Measurements from ENCODE around the gene ZNF324B.
"Not testable (repeated sequence)": the region's sequence is repeated elsewhere in the genome, so short reads cannot be mapped to it uniquely, and the experiment has no call there.

The ZNF324B gene

DNA sequence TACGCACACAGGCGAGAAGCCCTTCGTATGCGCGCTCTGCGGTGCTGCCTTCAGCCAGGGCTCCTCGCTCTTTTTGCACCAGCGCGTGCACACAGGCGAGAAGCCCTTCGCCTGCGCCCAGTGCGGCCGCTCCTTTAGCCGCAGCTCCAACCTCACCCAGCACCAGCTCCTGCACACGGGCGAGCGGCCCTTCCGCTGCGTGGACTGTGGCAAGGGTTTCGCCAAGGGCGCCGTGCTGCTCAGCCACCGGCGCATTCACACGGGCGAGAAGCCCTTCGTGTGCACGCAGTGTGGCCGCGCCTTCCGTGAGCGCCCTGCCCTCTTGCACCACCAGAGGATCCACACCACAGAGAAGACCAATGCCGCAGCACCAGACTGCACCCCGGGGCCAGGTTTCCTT lies 4.7 kb downstream of the ZNF324B start:
- DNase-seq: no peak

DNA sequence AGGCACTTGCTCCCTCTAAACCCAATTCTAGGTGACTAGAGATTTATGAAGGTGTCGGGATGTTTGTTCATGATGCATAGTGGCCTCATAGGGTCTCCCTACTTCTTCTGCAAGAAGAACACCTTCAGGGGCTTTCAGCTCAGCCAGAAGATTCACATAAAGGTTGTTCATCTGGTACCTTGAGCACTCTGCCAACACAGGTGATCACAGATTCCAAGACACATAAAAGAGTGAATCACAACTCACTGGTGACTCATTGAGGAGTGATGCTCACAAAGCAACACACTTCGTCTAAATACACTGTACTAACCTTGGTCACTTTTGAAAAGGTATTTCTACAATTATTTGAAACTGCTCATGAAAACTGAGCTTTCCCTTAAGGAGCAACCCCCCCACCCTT lies 8.6 kb downstream of the ZNF324B start:
- DNase-seq: no peak

DNA sequence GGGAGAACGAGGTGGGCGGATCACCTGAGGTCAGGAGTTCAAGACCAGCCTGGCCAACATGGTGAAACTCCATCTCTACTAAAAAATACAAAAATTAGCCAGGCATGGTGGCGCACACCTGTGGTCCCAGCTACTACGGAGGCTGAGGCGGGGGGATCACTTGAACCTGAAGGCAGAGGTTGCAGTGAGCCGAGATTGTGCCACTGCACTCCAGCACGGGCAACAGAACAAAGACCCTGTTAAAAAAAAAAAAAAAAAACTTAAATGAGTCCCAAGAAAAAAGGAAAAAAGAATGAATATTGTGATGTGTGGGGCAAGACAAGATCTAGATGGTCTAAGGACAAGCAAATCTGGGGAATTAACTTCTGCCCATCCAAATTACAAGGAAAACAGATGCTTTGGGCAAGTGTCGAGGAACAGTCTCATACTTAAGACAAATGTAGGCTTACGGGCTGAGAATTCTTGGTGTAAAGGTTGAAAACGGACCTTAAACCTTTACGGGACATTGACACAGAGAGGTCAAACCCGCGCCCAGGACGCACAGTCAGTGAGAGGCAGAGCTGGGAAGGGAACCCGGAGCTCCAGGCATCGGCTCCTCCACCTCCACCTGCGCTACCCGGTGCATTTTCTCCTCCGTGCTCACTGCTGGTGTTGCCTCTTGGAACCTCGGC lies 14.8 kb downstream of the ZNF324B start:
- DNase-seq: no peak

DNA sequence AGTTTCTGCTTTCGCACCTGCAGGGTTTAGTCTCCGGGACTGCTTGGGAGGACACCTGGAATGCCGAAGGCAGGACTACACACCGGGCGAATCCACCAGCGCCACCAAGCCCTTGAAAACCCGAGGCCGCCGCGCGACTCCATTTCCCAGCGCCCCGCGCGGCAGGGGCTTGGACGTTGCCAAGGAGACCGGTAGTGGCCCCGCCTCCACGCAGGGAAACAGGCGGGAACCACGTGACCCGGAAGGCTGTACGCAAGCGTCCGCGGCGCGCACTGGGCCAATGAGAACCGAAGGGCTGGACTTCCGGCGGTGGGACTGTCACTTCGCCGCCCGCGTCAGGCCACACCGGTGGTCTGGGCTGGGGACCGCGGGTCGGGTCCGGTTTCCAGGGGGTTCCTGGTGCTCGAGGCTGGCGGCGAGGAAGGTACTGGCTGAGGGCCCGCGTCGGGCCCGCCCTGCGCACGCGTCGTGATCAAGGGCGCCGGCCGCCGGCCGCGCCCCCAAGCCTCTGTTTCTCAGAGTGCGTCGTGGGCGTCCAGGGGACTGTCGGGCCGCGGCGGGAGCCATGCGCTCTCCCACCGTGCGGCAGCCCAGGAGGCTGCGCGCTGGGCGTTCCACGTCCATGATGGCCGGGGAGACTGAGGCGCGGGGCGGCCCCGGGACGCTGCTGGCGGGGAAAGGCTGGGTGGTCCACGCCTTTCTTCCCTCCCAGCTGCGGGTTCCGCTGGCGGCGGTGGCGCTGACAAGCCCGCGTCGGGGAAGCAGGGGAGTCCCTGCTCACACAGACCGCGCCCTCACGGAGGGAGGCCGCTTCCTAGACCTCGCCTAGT lies 15.6 kb downstream of the ZNF324B start, which contains the start of gene ZNF324:
TSS of gene ZNF324 (plus strand) at position 321 of the 830 bp plus-strand sequence. CDS start 2,106 bp downstream, outside the sequence.
- peak; percentile 97 for DNase-seq

DNA sequence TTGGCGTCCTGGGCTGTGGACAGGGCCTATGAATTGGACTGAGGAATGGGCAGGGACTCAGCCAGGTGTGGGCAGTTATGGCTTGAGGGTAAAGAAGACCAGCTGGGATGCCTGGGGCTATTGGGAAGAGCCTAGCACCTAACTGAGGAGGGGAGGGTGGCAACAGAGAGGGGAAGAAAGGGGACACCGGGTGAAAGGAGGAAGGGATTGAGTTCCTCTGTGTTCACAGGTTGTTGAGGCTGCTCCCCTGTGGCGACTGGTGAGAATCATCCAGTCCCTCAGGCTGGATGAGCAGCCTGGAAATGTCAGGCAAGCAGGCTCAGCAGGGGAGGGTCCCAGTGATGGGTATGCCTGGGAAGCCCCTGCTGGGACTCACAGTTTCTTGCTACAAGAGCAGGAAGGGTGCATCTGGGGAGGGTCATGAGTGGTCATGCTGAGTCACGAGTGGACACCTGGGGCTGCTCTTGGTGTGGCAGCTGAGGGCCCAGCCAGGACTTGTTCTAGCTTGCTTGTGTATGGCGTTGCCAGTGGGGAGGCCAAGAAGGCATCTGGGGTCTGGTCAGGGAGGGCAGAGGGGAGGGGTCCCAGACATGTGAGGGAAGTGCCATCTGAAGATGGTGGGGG lies 16.9 kb downstream of the ZNF324B start:
- DNase-seq: no peak

DNA sequence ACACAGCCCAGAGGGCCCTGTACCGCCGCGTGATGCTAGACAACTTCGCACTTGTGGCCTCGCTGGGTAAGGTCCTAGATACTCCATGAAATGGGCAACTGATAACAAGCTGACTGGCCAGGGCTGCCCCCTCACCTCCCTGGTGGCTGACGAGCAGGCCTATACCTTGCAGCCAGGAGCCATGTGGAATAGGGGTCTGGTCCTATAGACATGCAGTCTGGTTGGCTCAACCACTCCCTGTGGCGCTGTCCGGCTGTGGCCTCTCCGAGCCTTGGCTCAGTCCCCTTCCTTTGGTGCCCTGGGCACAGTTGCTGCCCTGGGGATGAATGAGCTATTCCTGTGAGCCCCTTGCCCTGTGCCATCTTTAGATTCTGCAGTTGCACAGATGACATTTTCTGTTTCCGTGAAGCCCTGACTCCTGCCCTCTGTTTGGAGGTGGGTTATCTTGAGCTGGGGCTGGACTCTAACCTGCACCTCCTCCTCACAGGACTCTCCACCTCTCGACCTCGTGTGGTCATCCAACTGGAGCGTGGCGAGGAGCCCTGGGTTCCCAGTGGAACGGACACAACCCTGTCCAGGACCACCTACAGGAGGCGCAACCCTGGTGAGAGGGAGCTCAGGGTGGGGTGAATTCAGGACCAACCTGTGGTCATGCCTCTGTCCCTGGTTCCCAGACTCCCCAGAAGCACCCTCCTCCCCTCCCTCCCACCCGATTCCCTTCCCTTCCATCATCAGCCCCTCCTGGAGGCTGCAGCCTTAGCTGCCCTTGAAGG lies 18.0 kb downstream of the ZNF324B start:
- no peak for DNase-seq

DNA sequence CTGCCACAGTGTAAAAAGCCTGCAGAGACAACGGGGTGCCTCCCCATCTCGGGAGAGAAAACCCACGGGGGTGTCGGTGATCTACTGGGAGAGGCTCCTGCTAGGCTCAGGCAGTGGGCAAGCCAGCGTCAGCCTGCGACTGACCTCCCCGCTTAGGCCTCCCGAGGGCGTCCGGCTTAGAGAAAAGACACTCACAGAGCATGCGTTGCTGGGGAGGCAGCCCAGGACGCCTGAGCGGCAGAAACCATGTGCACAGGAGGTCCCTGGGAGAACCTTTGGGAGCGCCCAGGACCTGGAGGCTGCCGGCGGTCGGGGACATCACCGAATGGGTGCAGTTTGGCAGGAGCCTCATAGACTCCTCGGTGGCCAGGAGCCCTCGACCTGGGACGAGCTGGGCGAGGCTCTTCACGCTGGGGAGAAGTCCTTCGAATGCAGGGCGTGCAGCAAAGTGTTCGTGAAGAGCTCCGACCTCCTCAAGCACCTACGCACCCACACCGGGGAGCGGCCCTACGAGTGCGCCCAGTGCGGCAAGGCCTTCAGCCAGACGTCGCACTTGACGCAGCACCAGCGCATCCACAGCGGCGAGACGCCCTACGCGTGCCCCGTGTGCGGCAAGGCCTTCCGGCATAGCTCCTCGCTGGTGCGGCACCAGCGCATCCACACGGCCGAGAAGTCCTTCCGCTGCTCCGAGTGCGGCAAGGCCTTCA lies 19.6 kb downstream of the ZNF324B start:
- DNase-seq: not testable (repeated sequence)

DNA sequence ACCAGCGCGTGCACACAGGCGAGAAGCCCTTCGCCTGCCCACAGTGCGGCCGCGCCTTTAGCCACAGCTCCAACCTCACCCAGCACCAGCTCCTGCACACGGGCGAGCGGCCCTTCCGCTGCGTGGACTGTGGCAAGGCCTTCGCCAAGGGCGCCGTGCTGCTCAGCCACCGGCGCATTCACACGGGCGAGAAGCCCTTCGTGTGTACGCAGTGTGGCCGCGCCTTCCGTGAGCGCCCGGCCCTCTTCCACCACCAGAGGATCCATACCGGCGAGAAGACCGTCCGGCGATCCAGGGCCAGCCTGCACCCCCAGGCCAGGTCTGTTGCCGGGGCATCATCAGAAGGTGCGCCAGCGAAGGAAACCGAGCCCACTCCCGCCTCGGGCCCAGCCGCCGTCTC lies 20.3 kb downstream of the ZNF324B start:
- no peak for DNase-seq

DNA sequence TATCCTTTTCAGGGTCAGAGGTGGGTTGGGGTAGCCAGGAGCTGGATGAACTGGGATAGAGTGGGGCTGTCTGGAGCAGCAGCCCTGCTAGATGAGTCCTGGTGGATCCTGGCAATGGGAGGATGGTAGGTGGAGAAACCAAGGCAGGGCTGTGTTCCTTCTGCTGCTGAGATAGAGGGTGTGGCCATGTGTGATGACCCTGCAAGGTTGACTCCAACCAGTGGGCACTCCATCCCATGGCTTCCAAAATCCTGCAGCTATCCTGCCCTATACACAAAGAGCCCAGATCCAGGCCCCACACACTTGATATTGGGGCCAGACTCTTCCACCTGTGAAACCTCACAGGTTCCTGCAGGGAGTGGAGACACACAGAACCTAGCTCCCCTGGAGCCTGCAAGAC lies 22.4 kb downstream of the ZNF324B start:
- DNase-seq: no peak

DNA sequence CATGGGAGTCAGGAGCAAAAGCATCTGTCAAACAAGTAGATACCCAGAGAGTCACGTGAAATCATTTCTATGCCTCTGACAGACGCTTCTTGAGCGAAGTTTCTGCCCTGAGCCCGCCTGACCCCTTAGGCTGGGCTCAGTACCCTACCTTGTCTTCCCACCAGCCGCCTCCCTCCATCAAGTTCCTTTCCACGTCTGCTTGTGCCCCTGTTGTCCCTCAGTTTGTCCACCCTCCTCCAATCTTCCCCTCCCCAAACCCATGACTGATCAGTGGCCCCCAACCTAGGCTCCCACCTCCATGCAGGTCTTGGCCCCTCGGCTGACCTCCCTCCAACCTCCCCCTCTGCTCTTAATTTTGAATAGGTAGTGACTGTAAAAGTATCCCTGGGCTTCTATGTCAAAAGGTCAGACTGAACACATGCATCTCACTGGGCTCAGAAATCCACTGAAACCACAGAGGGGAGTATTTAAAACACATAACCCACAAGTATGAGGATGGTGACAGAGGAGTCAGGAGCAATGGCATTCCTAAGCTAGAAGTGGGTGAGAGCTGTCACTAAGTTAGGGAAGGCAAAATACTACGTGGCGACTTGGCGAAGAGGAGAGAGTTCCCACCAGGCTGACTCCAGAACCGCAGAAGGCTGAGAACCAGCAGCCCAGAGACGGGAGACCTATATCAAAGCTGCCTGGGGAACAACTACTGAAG lies 23.0 kb downstream of the ZNF324B start:
- DNase-seq: no peak

DNA sequence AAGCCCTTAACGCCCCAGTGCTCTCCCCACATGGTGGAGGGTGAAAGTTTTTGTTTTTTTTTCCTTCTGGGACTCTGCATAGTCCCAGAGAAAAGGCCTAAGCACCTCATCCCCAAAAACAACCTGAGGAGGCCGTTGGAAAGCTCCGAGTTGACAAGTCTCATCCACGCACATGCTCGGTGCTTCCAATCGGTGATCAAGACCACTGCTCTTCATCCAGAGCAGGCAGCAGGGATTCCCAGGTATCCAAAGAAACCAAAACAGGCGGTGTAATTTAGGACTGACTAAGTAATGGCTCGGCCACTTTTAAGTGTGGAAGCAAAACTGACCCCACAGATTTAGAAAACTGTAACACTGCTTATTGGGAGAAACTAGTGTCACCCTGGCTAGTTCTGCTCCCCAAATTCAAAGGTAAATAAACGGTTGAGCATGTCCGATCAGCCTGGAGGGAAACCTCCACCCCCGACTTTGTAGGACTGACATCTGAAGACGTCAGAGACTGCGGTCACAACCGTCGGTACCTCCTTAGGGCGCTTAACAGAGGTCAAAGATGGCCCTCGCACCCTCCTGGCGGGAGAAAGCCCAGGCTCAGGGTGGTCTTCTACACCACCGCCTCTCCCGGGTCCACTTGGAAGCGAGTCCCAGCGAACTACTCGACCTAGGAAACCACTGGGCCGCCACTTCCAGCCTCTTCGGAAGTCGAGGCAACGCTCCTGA lies 23.7 kb downstream of the ZNF324B start:
- DNase-seq: no peak

DNA sequence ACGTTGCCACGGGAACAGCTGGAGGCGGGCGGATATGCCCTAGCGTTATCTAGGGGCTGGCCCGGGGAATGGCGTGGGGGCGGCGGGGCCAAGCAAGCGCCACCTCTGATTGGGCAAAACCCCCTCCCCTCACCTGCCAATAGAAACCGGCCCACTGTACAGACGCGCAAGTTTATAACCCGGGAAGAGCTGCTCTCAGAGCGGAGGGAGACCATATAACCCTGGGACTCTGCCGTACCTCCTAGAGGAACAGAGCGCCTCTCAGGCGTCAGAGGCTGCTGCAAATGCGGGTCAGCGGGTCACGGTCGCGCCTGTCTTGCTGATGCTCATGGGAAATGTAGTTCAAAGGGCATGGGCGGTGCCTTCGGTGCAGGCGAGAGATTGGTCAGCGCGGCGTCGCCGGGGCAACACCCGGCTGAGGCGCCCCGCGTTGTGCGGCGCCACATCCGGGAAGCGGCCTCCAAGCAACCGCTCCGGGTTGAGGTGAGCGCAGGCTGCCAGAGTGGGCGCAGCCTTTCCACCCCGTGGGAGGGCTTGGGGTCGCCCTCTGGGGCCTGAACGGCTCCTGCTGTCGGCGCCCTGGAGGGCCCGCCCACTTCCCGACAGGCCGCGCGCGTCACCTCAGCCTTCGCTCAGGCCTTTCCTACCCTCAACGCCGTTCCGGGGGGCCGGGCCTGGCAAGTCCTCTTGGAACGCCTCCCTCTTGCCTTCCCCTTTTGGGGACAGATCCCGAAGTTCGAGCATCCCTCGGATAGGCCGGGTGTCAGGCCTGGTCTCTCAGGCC lies 24.5 kb downstream of the ZNF324B start, which contains the start of gene ZNF446:
TSS of gene ZNF446 (plus strand) at position 639 of the 784 bp plus-strand sequence. CDS start 867 bp downstream, outside the sequence.
- DNase-seq: peak; percentile 91

DNA sequence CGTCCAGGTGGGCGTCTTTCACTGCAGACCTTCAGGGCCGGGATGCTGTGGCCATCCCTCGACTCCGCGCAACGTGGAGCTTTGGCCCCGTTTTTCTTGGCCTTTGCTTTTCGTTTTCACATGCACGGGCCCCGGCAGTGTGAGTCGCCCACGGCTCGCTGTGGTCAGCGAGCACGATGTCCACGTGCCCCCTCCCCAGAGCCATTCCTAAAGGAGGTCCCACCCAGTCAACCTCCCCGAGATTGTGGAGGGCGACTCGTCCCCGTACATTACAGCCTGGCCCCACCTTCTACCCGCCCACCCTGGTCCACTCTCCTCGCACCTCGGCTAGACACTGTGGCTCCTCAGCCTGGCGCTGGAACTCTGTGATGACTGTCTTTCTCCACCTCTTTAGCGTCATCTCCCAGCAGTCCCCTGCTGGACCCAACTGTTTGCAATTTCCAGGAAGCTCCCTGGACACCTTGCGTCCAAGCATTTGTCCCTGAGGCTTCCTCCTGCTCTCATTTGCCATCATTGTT lies 25.1 kb downstream of the ZNF324B start:
- no peak for DNase-seq

DNA sequence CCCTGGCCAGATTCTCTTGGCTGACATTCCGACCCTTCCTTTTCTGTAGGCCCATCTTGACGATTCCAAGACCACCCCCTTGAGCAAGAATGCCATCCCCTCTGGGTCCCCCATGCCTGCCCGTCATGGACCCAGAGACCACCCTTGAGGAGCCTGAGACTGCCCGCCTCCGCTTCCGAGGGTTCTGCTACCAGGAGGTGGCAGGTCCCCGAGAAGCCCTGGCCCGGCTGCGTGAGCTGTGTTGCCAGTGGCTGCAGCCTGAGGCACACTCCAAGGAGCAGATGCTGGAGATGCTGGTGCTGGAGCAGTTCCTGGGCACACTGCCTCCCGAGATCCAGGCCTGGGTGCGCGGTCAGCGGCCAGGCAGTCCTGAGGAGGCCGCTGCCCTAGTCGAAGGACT lies 25.7 kb downstream of the ZNF324B start:
- DNase-seq: no peak

DNA sequence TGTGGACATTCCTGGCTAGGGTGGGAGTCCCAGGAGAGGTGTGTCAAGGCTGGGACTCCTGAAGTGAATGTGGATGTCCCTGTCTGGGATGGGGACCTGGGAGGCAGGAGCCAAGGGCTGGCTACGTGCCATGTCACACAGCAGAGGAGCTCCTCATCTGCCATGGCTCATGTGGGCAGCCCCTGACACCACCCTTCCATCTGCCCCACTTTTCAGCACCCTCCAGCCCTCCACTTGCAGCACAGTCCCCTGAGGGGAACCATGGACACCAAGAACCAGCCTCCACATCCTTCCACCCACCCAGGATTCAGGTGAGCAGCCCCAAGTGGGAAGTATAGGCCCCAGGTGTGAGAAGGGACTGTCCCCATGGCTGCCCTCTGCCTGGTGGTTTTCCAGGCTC lies 26.4 kb downstream of the ZNF324B start:
- DNase-seq: no peak

DNA sequence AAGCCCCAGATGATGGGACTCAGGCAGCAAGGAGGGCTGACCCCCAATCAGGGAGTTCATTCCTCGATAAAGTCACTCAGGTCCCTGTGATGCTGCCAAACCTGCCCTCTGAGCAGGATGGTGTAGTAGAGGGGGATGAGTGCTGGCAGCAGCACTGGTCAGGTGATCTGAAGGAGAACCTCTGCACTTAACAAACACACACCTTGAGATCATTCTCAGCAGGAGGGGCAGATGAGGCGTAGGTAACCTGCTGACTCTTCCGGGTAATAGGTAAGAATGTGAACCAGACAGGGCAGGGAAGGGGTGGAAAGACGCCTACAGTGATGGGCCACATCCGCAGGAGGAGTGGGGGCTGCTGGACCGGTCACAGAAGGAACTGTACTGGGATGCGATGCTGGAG lies 27.9 kb downstream of the ZNF324B start:
- DNase-seq: no peak

DNA sequence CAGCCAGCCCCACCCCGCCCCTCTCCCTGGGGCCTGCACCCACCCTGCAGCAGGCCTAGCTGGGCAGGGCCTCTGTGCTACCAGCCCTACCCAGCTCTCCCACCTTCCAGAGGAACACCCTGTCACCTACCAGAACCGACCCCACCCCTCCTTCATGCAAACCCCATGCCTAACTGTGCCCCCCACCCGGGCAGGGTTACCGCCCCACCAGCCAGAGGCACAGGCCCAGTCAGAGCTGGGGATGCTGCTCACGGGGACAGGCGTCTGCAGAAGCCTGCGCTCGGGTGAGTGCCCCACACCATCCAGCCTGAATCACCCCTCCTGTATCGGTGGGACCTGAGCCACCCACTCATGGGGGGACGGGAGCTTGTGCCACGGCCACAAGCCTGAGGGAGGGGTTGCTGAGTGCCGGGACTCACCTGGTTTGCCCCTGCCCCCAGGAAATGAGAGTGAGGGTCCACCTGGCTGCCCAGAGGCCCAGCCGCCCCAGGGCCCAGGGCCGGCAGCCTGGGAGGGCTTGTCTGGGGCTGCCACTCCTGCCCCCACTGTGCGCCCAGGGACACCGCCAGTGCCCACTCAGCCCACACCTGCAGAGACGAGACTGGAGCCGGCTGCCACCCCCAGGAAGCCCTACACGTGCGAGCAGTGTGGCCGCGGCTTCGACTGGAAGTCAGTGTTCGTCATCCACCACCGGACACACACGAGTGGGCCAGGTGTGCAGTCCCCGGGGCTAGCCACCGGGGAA lies 28.5 kb downstream of the ZNF324B start:
- no peak for DNase-seq

DNA sequence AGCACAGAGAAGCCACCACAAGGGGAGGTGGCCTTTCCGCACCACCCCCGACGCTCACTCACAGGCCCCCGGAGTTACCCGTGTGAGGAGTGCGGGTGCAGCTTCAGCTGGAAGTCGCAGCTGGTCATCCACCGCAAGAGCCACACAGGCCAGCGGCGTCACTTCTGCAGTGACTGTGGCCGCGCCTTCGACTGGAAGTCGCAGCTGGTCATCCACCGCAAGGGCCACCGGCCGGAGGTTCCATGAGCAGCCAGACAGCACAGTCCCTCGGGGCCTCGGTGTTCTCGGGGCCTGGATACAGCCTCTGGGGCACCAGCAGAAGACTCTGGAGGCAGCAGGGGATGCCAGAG lies 29.0 kb downstream of the ZNF324B start:
- no peak for DNase-seq

DNA sequence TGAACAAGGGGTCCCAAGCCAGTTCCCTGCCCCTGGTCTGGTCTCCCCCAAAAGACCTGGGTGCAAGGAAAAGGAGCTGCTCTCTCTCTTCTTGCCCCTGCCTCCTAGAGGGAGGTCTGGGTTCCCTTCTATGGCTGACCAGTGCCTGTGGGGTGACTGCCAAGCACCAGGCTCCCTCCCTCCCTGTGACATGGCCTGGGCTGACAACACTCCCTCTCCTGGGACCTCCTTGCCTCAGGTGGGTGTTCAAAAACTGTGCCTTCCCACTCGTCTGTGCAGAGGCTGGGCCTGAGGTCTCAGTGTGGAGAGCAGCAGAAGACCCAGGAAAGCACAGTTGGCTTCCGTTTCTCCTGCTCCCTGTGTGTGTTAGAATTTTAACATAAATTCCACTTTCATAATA lies 29.4 kb downstream of the ZNF324B start:
- no peak for DNase-seq

Data from stimulated activated CD4-positive, alpha-beta T cell treated with anti-CD3 and anti-CD28 coated beads, Interleukin-12 subunit alpha, Interleukin-12 subunit beta, amount 100 ng/mL, for 4 hours (primary cell).